Activated CD4-positive, alpha-beta T cell treated with anti-CD3 and anti-CD28 coated beads for 4 hours (primary cell): Measurements from ENCODE around the gene WDFY3.

Source experiments
- DNase-seq, 2 donors: peaks; one replicate each; pipeline ENCODE4 v3.0.0-alpha.2; 2020

WDFY3 gene

DNA sequence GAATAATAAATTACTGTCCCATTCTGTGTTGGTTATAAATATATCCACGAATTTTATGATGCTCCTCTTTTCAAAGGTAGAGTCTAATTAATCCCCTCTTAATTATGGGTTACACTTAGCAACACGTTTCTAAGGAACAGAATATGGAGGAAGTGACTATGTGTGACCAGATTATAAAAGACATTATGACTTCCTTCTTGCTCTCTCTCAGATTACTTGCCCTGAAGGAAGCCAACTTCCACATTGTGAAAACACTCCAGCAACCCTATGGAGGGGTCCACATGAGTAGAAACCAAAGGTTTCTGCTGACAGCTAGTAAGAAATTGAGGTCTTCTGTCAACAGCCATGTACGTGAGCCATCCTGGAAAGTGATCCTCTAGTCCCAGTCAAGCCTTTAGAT lies 59.3 kb downstream of the WDFY3 start:
- DNase-seq, result no peak

- no peak for DNase-seq
These were observed 60.8 kb downstream of the WDFY3 start for GRCh38 chr4:84905646-84906045.

DNA sequence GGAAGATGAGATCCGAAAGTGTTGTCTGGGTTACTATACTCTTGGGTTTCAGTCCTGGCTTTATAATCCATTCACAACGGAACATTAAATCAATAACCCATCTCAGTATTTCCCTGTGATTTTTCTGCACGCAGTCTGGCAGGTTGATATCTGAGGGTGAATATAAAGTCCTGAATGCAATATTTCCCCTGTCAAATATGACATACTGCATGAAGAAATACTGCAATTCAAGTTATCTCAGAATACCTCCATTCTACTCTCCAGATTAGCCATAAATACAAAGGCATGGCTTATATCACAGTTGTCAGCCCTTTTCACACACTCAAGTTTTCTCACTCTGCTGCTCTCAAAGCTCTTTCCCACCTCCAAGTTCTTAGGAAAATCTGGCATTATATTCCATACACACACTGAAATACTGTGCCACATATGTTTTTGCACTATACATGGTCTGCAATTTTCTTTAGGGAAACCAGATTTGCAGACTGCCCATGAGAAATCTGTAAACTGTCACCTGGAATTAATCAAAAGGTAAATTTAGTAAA lies 64.7 kb downstream of the WDFY3 start:
- no peak for DNase-seq

DNA sequence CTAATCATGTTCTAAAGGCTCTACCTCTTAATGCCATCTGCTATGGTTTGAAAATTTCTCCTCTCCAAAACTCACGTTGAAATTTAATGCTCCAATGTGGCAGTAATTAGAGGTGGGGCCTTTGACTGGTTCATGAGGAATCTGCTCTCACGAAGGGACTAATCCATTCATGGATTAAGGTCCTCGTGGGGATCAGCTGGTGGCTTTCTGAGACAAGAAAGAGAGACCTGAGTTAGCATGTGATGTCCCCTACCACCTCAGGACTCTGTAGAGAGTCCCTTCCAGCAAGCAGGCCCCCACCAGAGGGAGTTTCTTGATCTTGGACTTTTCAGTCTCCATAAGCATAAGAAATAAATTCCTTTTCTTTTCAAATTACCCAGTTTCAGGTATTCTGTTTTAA lies 65.3 kb downstream of the WDFY3 start:
- DNase-seq, result no peak

GRCh38 chr4:84899616-84900015 lies 66.9 kb downstream of the WDFY3 start:
- DNase-seq, result no peak

- no peak for DNase-seq
These were observed 69.0 kb downstream of the WDFY3 start for GRCh38 chr4:84897516-84897915.

DNA sequence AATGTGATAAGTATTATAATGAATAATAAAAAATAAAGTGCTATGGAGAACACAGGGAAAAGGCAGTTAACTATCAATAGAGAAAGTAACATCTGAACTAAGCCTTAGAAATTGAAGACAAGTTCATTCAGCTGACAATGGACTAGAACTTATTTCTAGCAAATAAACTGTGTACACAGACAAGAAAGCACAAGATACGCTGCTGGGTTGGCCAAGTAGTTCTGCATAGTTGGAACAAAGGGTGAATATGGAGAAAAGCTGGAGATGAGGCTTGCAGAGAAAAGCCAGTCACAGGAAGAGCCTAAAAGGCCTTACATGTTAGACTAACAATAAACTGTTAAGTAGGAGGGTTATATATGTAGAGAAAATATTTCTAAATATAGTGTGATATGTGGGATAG lies 71.2 kb downstream of the WDFY3 start:
- no peak for DNase-seq

- DNase-seq, result no peak
These were observed 71.9 kb downstream of the WDFY3 start for GRCh38 chr4:84894621-84895020.

DNA sequence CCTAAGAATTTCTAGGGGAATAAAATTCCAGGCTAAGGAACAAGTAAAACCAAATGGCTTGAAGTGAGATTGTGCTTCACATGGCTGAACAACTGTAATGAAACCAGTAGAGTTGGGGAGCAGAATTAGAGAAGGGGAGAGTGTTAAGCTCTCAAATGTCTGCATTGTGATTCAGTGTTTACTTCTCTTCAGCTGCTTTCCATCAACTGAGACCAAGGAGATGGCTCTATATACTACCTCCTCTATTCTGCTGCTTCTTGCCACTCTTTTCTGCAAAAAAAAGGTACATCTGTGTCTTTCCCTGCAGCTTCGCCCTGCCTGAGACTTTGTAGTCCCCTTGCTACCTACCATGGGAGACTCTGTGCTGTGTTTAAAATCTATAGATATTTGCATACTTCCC lies 73.5 kb downstream of the WDFY3 start:
- DNase-seq, result no peak

- DNase-seq, result no peak
These were observed 78.7 kb downstream of the WDFY3 start for GRCh38 chr4:84887824-84888223.

DNA sequence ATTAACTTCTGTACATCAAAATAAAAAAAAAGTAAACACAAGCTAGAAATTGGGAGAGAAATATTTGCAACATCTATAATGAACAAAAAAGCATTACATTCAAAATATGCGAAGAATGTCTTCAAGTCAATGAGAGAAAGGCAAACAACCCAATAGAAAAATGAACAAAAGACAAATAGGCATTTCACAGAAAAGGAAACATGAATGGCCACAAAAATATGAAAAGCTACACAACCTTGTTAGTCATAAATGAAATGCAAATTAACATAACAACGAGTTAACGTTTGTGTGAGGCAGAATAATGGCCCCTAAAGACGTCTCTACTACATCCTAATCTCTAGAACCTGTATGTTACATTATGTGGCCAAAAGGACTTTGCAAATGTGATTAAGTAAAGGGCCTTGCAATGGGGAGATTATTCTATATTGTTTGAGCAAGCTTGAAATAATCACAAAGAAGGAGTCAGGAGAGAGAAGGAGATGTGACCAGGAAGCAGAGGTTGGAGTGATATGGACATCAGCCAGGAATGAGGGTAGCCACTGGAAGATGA lies 86.8 kb downstream of the WDFY3 start:
- no peak for DNase-seq

DNA sequence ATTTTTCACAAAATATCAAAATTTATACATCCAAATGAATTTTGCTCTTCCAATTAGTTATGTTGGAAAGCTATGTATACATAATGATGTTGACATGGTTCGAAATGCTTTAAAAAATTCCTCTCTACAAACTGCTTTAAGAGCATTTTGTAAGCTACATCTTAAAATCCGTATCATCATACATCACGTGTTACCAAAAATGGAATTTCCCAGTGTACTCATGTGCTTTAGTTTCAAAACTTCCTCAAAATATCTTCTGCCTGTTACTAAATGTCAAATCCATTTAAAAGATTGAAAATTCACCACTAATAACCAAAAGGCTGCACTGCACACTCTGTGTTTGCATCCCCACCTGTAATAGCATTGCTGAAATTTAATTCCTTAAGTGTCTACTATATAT lies 87.9 kb downstream of the WDFY3 start:
- DNase-seq, result no peak

DNA sequence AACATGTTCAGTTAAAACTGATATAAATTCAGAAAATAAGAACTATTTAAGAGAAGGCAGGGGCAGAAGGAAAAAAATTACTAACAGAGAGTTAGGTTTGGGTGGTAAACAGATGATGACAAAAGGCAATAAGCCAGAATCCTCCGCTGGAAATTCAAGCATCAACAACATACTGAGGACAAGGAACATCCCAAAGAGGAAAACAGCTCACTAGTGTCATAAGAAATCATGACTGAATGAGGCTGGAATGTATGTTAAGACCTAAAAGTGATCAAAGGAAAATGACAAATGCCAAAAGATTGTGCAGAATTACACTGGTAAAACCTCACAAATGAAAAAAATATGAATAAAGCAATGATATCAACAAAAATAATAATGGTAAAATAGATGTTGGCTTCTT lies 88.4 kb downstream of the WDFY3 start:
- no peak for DNase-seq

DNA sequence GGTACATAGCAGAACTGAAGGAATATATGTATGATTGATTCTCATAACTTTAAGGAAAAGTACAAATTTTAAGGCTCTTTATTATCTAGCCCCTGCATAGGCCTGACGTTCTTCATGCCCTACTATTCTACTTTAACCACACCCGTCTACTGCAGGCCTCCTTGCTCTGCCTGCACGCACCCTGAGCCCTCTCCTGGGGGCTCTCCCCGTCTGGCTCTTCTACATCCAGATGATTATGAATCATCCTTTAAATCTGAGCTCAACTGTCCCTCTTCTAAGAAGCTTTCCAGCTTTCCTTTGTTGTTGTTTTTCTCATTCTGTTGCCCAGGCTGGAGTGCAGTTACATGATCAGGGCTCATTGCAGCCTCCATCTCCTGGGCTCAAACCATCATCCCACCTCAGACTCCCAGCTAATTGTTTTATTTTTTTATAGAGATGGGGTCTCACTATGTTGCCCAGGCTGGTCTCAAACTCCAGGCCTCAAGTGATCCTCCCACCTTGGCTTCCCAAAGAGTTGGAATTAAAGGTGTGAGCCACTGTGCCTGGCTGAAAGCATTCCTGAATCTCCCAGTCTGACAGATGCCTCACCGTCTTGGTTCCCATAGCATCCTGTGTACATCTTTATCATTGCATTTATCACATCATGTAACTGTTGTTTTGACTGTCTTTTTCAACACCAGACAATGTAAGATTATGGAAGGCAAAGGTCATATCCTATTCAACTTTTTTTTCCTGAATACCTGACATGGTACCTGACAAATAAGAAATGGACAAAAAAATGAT lies 89.2 kb downstream of the WDFY3 start:
- no peak for DNase-seq

DNA sequence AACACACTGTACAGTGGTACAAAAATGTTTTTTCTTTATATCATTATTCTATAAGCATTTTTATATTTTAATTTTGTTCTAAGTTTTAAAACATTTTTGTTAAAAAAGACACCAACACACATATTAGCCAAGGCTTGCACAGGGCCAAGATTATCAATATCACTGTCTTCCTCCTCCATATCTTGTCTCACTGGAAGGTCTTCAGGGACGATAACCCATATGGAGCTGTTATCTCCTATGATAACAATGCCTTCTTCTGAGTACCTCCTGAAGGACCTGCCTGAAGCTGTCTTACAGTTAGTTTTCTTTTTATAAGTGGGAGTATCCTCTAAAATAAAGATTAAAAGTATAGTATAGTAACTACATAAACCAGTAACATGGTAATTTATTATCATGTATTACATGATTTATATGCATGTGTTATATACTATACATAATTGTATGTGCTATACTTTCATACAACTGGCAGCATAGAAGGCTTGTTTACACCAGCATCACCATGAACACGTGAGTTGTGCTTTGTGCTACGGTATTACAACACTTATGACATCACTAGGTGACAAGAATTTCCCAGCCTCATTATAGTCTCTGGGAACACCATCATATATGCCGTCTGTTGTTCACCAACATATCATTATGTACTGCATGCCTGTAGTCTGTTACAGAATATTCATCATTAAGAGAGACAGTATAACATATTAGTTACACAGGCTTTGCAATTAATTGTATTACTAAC lies 90.7 kb downstream of the WDFY3 start:
- no peak for DNase-seq

- DNase-seq, result no peak
These were observed 91.9 kb downstream of the WDFY3 start for GRCh38 chr4:84874619-84875018.

DNA sequence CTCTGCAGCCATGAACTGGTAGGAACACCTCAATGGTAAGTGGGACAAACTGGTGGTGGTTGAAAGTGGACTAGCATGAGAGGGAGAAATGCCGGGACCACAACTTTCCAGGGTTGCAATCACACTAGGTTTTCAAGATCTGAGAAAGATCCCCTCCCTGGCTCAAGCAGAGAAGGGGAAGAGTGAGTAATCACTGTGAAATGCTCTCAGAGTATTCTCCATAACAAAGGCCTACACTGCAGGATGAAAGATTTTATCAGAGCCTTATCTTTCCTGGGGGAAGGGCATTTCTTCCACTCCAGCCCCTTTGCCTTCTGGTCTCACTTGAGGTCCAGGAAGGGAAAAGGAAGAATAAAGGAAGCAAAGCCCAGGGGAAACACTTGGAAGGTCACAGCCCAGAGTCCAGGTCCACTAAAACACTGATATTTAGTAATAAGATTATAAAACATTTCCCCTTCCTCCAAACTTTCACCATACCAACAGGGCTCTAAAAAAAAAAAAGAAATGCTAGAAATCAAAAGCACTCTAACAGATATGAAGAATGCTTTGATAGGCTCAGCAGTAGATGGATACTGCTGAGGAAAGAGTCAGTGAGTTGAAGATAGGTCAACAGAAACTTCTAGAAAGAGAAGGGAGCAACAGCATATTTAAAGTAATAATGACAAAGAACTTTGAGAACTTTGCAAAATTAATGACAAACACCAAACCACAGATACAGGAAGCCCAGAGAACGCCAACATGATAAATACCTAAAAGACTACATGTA lies 95.9 kb downstream of the WDFY3 start:
- DNase-seq, result no peak

- DNase-seq, result no peak
These were observed 100.2 kb downstream of the WDFY3 start for GRCh38 chr4:84866295-84866694.

GRCh38 chr4:84865600-84865999 lies 100.9 kb downstream of the WDFY3 start:
- DNase-seq, result no peak

DNA sequence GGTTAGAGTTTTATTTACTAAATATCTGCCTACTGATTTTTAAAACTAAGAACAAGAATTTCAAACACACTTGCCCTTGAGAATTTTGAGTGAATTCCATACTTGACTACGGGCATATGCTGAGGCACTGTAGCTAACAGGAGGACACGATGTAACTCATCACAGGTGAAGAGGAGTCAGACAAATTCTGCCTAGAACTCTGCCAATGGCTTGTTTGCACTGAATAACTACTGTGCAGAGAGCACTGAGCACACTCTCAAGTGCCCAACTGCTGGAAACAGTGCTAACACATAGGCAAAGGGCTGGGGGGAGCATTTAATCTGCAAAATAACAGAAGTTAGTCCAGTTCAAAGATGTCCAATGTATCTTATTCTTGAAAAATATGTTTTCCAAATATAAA lies 104.4 kb downstream of the WDFY3 start:
- no peak for DNase-seq

GRCh38 chr4:84857296-84857695 lies 109.2 kb downstream of the WDFY3 start:
- DNase-seq, result no peak

GRCh38 chr4:84856468-84857049 lies 109.9 kb downstream of the WDFY3 start:
- DNase-seq, result no peak

DNA sequence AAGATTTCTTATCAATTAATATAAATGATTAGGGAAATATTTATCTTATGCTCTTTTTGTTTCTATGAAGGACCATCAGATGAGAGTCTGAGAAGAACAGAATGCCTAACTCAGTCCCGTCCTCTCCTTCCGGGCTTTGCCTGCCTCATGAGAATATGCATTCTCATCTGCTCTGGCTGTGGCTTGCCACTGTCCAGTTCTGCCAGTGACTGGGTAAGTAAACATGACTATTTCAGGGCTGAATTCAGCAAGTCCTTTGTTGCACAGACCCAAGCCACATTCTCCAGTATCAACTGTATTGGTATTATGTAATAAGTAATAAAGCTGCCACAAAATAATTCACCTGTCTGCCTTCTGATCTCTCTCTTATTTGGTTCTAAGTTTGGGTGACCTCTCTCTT lies 110.7 kb downstream of the WDFY3 start:
- DNase-seq, result no peak
